H9 (cell line): Measurements from ENCODE around the gene SSBP3. TPM values are rescaled to one million over a fixed set of nuclear protein-coding genes. Genes with fewer than 3 reads are reported as not detected.

ENCODE experiments used
- DNase-seq: peaks from one replicate; pipeline ENCODE4 v3.0.0-alpha.2; 2017
- H2AFZ ChIP-seq: one replicate; pipeline ENCODE4 v1.6.1; 2013; ENCODE audit warnings: mild to moderate bottlenecking, low read length, control low read depth, moderate library complexity
- H2AK5ac ChIP-seq: 2 replicates; pipeline ENCODE4 v1.6.1; 2013; ENCODE audit warnings: low read length, control low read depth, mixed read lengths; ENCODE audit not compliant: insufficient read length
- H2BK120ac ChIP-seq: one replicate; pipeline ENCODE4 v1.6.1; 2013; ENCODE audit warnings: low read depth, mild to moderate bottlenecking, low read length, control low read depth, inconsistent platforms; ENCODE audit not compliant: poor library complexity, severe bottlenecking
- H2BK12ac ChIP-seq: 2 replicates; pipeline ENCODE4 v1.6.1; 2013; ENCODE audit warnings: low read length, control low read depth, mixed read lengths, low read depth; ENCODE audit not compliant: insufficient read length
- H2BK15ac ChIP-seq: 2 replicates; pipeline ENCODE4 v1.6.1; 2013; ENCODE audit warnings: low read depth, low read length, control low read depth
- H2BK20ac ChIP-seq: one replicate; pipeline ENCODE4 v1.6.1; 2013; ENCODE audit warnings: low read depth, mild to moderate bottlenecking, low read length, control low read depth, inconsistent platforms; ENCODE audit not compliant: poor library complexity, severe bottlenecking
- H2BK5ac ChIP-seq: 2 replicates; pipeline ENCODE4 v1.6.1; 2013; ENCODE audit warnings: low read length, control low read depth, mixed read lengths; ENCODE audit not compliant: insufficient read length
- H3K14ac ChIP-seq: 2 replicates; pipeline ENCODE4 v1.6.1; 2013; ENCODE audit warnings: low read length, control low read depth; ENCODE audit not compliant: insufficient read depth
- H3K18ac ChIP-seq: 2 replicates; pipeline ENCODE4 v1.6.1; 2013; ENCODE audit warnings: low read depth, mild to moderate bottlenecking, mixed read lengths, low read length, control low read depth; ENCODE audit not compliant: insufficient read length
- H3K23ac ChIP-seq: 2 replicates; pipeline ENCODE4 v1.6.1; 2013; ENCODE audit warnings: low read length, control low read depth, mixed read lengths, low read depth; ENCODE audit not compliant: insufficient read length
- H3K23me2 ChIP-seq: 2 replicates; pipeline ENCODE4 v1.6.1; 2013; ENCODE audit warnings: low read depth, mild to moderate bottlenecking, mixed read lengths, low read length, control low read depth; ENCODE audit not compliant: insufficient read length, poor library complexity, severe bottlenecking
- H3K27ac ChIP-seq: 2 replicates; pipeline ENCODE4 v1.5.1; 2013; ENCODE audit warnings: low read length, control low read depth, mixed read lengths, low read depth; ENCODE audit not compliant: insufficient read length
- H3K27me3 ChIP-seq: 2 replicates; pipeline ENCODE4 v1.6.1; 2013; ENCODE audit warnings: low read length, control low read depth, inconsistent platforms; ENCODE audit not compliant: insufficient read depth
- H3K4ac ChIP-seq: 2 replicates; pipeline ENCODE4 v1.6.1; 2013; ENCODE audit warnings: low read depth, mild to moderate bottlenecking, control low read depth, inconsistent platforms, low read length, moderate library complexity
- H3K4me1 ChIP-seq: 2 replicates; pipeline ENCODE4 v1.6.1; 2013; ENCODE audit warnings: low read length, control low read depth, inconsistent platforms; ENCODE audit not compliant: insufficient read depth
- H3K4me2 ChIP-seq: 2 replicates; pipeline ENCODE4 v1.6.1; 2013; ENCODE audit warnings: low read length, control low read depth, mixed read lengths; ENCODE audit not compliant: insufficient read length, insufficient read depth
- H3K56ac ChIP-seq: 2 replicates; pipeline ENCODE4 v1.6.1; 2013; ENCODE audit warnings: low read depth, mild to moderate bottlenecking, mixed read lengths, low read length, control low read depth; ENCODE audit not compliant: insufficient read length
- H3K79me1 ChIP-seq: 2 replicates; pipeline ENCODE4 v1.6.1; 2013; ENCODE audit warnings: low read depth, mild to moderate bottlenecking, moderate library complexity, low read length, control low read depth, inconsistent platforms; ENCODE audit not compliant: insufficient read depth, poor library complexity, severe bottlenecking
- H3K79me2 ChIP-seq: 2 replicates; pipeline ENCODE4 v1.6.1; 2013; ENCODE audit warnings: low read length, control low read depth, inconsistent platforms; ENCODE audit not compliant: insufficient read depth
- H3K9ac ChIP-seq: 2 replicates; pipeline ENCODE4 v1.6.1; 2013; ENCODE audit warnings: low read length, control low read depth, mixed read lengths; ENCODE audit not compliant: insufficient read length; ENCODE audit errors: extremely low read depth
- H3K9me3 ChIP-seq: one replicate; pipeline ENCODE4 v1.6.1; 2013; ENCODE audit warnings: low read depth, low read length, inconsistent platforms; ENCODE audit not compliant: control insufficient read depth
- H3T11ph ChIP-seq: one replicate; pipeline ENCODE4 v1.6.1; 2013; ENCODE audit warnings: mild to moderate bottlenecking, low read length, control low read depth, inconsistent platforms
- H4K20me1 ChIP-seq: one replicate; pipeline ENCODE4 v1.6.1; 2013; ENCODE audit not compliant: control insufficient read depth, insufficient read length, insufficient read depth
- H4K5ac ChIP-seq: 2 replicates; pipeline ENCODE4 v1.6.1; 2013; ENCODE audit warnings: low read depth, mild to moderate bottlenecking, mixed read lengths, low read length, control low read depth; ENCODE audit not compliant: insufficient read length
- H4K8ac ChIP-seq: replicated peaks from 2 replicates; pipeline ENCODE4 v1.6.1; 2013; ENCODE audit warnings: low read length, control low read depth, mixed read lengths, low read depth; ENCODE audit not compliant: insufficient read length
- H4K91ac ChIP-seq: 2 replicates; pipeline ENCODE4 v1.6.1; 2013; ENCODE audit warnings: low read depth, mild to moderate bottlenecking, moderate library complexity, mixed read lengths, low read length, control low read depth; ENCODE audit not compliant: insufficient read length
- H3K27ac Mint-ChIP-seq, 3 experiments: 2 replicates in 2 of 3; 3 replicates in 1 of 3; pipeline ENCODE4 v1.8.0; 2020 to 2021; ENCODE audit warnings: mixed read lengths in 3 of 3, mild to moderate bottlenecking in 1 of 3, moderate library complexity in 1 of 3
- H3K27me3 Mint-ChIP-seq: 2 replicates; pipeline ENCODE4 v1.8.0; 2021; ENCODE audit warnings: low read depth, mild to moderate bottlenecking, moderate library complexity, mixed read lengths
- H3K36me3 Mint-ChIP-seq, 3 experiments: 2 replicates in 2 of 3; 3 replicates in 1 of 3; pipeline ENCODE4 v1.8.0; 2020 to 2021; ENCODE audit warnings: low read depth in 3 of 3, mixed read lengths in 3 of 3; ENCODE audit not compliant: insufficient read depth in 1 of 3
- H3K4me1 Mint-ChIP-seq, 2 experiments: 2 replicates each; pipeline ENCODE4 v1.8.0; 2020; ENCODE audit warnings: mixed read lengths in 2 of 2
- H3K4me3 Mint-ChIP-seq, 2 experiments: 2 replicates in 1 of 2; 3 replicates in 1 of 2; pipeline ENCODE4 v1.8.0; 2020 to 2021; ENCODE audit warnings: mild to moderate bottlenecking in 2 of 2, mixed read lengths in 2 of 2, moderate library complexity in 1 of 2
- H3K9me3 Mint-ChIP-seq, 2 experiments: 2 replicates in 1 of 2; 3 replicates in 1 of 2; pipeline ENCODE4 v1.8.0; 2020; ENCODE audit warnings: mild to moderate bottlenecking in 2 of 2, mixed read lengths in 2 of 2, moderate library complexity in 1 of 2
- CTCF ChIP-seq: fragments of 200-600 bp; sonication (generic); conservative IDR thresholded peaks from 3 replicates; pipeline ENCODE4 v1.8.0; 2021; ENCODE audit warnings: antibody characterized with exemption, mild to moderate bottlenecking
- WGBS: extraction: QIAGEN DNeasy Blood & Tissue Kit; methylation state at CpG from one replicate; pipeline ENCODE4 v1.1.7; 2013; ENCODE audit warnings: missing lambda C conversion rate, low lambda C conversion rate, mixed read lengths; ENCODE audit not compliant: insufficient read length; ENCODE audit errors: extremely low coverage; 5-methylcytosine and 5-hydroxymethylcytosine counted together
- total RNA-seq: library from RNA; stranded (reverse); gene quantifications from 2 replicates; pipeline ENCODE4 v1.2.1, GENCODE V29; 2021

Gene SSBP3
- total RNA-seq, 1 experiment from 2014 or later: 126 TPM

GRCh38 chr1:54425152-54425584 lies 19.0 kb upstream of the SSBP3 start:
- Histone ChIP-seq H4K20me1 (no peaks in the 10 kb centered on the region), H2BK120ac (no peak overlapping the region), H3K4me1 (no peaks in the 10 kb centered on the region), H3K79me1 (no peaks in the 10 kb centered on the region), H2BK20ac (no peak overlapping the region), H3K4ac (no peak overlapping the region), H3K23ac (no peak overlapping the region), H2AFZ (no peak overlapping the region), H3K14ac (no peak overlapping the region), H3K23me2 (no peaks in the 10 kb centered on the region), H3K4me2 (no peak overlapping the region), H4K8ac (no peak overlapping the region), H3K9me3 (no peaks in the 10 kb centered on the region), H3K56ac (no peak overlapping the region), H2BK12ac (no peak overlapping the region), H3K27me3 (no peaks in the 10 kb centered on the region), H2BK15ac (no peak overlapping the region), H4K91ac (no peak overlapping the region), H3K79me2 (no peaks in the 10 kb centered on the region), H3K27ac (no peak overlapping the region), H3K9ac (no peak overlapping the region), H3T11ph (no peak overlapping the region), H2AK5ac (no peak overlapping the region), H4K5ac (no peak overlapping the region), H3K18ac (no peak overlapping the region), H2BK5ac (no peak overlapping the region)
- no CpG with 5 or more reads among the region's 9 CpGs for WGBS
- Mint-ChIP-seq H3K27ac (no peak overlapping the region), H3K27me3 (peaks cover 1% of the 10 kb centered on the region; the same call in 1 of the 2 replicates), H3K4me1 (no peaks in the 10 kb centered on the region), H3K4me3 (no peak overlapping the region), H3K9me3 (peaks cover 2 to 3% of the 10 kb centered on the region in 2 experiments; a peak in 1 of 5 replicates), H3K36me3 (no peaks in the 10 kb centered on the region)
- no peak for TF ChIP-seq CTCF
- no peak for DNase-seq
